GM19372 (cell line): ENCODE results near the gene FAR2.
"Not testable (repeated sequence)": the region's sequence is repeated elsewhere in the genome, so short reads cannot be mapped to it uniquely, and the experiment has no call there.

Experiments
- ATAC-seq: cut with Tn5 transposase; IDR thresholded peaks from one replicate; pipeline ENCODE4 v1.9.1; 2021; ENCODE audit warnings: mild to moderate bottlenecking, low read depth, moderate library complexity; ENCODE audit not compliant: unreplicated experiment

The FAR2 gene

DNA sequence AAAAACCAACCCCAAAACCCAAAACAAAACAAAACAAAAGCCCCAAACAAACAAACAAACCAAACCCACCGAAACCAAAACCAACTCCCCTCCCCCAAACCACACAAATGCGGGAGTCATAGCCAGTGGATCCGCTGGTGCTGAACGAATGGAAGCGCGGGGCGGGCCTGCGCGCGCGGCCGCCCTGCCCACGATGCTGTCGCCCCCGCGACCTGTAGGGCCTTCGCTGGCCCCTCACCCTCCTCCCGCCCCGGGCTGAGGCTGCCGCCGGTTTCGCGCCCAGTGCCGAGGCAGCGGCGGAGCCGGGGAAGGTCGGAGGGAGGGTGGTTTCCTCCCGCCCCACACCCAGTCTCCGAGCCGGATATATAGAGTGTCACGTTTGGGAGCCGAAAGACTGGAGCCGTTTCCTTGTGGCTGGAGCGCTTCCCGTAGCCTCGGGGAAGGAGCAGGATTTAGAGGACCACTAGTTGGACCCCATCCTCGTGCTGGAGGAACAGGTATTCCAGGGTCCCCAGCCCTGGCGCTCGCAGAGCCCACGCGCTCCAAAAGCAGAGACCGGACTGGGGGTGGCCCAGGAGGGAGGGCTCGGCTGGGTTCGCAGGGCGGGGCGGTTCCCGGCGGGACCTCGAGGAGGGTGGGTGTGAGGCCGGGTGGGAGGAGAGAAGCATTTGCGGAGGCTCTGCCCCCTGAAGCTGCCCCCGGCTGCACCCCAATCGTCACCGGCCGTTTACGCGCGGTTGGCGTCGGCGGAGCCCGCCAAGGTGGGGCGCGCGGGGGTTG lies at the start of gene FAR2:
FAR2 (plus strand) TSS at position 368 of the 780 bp plus-strand sequence. CDS start 121,172 bp downstream, outside the sequence.
- ATAC-seq = no peak

DNA sequence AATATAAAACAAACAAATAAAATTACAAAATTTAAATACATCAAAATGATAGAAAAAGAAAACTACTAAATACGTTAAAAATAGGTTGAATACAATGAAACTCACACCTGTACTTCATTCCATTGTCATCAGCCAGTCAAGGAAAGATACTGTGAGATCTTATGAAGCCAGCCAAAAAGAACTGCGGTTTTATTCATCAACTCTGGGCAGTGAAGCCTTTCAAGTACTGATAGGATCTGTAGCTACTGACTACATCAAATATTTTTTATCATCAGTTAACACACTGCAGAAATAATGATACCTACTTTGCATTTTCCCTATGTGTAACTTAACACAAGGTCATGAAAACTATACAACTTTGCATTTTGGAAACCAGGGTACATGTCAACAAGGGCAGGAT lies 46.3 kb upstream of the FAR2 start:
- no peak for ATAC-seq

DNA sequence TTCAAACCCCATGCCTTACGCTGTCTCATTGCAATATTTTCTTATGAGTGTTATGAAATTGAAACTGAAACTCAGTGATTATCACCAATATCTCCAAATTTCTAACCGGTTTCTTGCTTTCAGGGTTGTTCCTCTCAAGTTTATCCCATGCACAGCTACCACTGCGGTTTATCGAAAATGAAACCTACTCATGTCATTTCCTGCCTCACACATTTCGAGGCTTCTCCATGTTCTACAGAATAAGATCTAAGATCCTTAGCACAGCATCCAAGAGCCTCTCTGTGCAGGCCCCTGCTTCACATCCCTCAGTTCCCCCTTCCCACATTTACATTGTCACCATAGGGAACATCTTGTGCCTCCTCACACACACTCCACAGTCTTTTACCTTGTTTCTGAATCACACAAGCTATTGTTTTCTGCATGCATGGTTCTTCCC lies 45.5 kb upstream of the FAR2 start:
- peak; percentile 93 for ATAC-seq

DNA sequence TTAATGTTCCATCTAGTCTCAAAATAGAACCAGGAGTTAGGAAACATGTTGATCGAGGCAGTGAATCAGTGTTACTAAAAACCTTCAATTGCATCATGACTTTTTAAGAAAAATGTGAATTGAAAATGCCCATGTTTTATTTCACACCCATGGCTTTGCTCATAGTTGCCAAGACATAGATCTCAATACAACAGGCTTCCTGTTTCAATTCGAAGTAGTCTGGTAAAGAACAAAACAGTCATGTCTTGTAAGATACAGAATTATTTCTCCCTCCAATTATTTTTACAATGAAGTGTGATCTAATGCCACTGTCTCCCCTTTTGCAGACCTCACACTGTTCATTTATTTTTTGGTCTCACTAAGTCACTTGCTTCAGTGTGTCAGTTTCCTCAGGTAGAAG lies 44.6 kb upstream of the FAR2 start:
- no peak for ATAC-seq

DNA sequence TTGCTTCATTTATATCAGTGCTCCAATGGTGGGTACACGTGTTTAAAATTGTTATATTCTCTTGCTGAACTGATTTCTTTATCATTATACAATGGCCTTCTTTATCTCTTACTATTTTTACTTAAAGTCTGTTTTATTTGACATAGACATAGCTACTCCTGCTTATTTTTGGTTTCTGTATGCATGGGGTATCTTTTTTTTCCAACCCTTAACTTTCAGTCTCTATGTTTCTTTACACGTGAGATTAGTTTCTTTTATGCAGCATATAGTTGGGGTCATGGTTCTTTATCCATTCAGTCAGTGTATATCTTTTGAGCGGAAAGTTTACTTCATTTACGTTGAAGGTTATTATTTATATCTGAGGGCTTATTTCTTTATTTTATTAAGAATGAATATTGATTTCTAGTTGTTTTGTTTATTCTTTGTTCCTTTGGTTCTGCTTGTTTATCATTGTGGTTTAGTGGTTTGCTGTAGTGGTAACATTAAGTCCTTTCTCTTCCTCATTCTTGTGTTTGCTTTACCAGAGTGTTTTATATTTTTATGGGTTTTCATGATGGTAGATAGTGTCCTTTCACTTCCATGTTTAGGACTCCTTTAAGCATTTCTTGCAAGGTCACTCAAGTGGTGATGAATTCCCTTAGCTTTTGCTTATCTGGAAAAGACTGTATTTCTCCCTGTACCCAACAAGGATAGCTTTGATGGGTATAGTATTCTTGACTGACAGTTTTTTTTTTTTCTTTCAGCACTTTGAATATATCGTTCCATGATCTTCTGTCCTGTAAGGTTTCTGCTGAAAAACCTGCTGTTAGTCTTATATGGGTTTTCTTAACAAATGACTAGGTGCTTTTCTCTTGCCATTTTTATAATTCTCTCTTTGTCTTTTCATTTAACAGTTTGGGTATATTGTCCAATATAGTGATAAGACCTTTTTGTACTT lies 38.3 kb upstream of the FAR2 start:
- peak; percentile 86 for ATAC-seq

DNA sequence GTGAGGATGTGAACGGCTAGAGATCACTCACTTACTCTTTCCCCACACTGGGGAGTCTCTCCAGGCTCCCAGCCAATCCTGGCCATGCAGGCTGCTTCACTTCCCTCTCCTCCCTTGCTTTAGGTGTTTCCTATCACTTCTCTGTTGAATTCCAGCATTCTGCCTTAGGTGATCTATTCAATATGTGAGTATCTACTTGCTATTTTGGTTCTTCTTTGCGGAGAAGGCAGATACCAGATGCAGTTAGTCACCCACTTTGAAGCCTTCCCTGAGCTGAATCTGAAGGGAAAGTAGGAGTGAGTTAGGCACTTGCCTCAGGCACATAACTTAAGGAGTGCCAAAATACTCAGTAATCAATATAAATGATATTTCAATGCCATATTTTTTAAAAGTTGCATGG lies 36.0 kb upstream of the FAR2 start:
- no peak for ATAC-seq

DNA sequence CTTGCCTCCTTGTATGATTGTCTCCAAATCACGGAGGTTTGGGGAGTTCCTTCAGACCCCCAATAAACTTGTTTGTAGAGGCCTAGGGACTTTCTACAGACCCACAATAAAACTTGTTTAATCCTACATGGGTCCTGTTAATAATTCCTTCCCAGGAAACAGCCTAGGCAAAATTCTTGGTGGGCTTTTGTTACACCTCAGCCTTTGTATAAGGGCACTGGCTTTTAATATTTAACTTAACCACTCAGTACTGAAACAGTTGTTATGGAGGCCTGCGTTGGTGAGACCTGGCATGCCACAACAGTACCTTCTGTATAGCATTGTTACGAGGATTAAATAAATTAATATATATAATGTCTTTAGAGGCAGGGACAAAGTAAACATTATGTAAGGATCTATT lies 32.7 kb upstream of the FAR2 start:
- ATAC-seq = no peak

DNA sequence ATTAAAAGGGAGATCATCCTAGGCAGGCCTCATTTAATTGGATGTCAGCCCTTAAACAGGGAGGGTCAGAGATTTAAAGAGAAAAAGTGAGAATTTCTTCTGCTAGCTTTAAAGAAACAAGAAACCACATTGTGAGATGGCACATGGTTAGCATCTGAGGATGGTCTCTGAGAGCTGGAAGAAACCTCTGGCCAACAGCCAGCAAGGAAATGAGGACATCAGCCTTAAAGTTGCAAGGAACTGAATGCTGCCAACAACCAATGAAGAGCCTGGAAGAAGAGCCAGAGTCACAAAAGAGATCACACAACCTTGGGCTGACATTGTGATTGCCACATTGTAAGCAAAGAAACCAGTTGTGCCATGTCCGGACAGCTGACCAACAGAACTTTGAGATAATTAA lies 17.5 kb upstream of the FAR2 start:
- ATAC-seq = no peak

DNA sequence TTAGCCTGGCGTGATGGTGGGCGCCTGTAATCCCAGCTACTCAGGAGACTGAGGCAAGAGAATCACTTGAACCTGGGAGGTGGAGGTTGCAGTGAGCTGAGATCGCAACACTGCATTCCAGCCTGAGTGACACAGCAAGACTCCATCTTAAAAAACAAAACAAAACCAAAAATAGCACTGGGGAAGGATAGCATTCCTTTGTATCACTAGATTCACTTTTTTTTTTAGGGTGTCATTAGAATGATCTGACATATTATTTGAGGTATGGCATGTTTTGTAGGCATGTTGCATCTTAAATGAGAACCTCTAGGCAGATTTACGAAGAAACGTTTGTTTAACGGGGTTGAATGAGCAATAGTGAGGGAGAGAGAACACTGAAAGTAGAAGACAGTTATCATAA lies 16.8 kb upstream of the FAR2 start:
- no peak for ATAC-seq

DNA sequence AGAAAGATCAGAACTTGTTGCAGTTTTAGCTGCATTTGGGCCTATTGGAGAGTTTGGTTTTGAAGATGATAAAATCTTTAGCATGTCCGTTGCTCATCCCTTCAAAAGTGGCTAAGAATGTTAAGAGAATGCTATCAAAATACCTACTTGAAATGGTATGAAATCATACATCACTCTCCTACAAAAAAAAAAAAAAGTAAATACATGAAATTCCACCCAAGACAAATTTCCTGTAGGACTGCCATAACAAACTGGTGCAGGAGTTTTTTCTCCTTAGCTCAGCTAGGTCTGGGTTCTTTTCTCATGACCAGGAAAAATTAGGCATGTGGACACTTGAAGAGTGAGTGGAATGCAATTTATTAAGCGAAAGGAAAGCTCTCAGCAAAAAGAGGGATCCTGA lies 15.9 kb upstream of the FAR2 start:
- ATAC-seq = no peak

DNA sequence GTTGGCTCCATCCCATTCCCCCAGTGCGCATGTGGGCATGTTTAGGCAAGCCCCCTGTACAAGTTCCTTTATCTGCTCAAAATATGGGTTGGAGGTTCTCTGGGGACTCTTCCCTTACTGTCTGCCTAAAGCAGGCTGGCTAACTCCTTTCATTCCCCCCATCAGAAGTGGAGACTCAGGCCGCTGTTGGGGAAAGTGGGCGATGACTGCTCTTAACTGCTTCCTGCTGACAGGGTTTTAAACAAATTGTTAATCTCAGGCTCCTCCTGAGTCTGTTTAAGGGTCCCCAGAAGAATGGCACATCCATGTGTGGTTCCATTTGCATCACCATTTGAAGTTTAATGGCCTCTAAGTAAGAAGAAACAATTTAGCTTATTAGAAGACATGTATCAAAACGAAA lies 15.4 kb upstream of the FAR2 start:
- no peak for ATAC-seq

DNA sequence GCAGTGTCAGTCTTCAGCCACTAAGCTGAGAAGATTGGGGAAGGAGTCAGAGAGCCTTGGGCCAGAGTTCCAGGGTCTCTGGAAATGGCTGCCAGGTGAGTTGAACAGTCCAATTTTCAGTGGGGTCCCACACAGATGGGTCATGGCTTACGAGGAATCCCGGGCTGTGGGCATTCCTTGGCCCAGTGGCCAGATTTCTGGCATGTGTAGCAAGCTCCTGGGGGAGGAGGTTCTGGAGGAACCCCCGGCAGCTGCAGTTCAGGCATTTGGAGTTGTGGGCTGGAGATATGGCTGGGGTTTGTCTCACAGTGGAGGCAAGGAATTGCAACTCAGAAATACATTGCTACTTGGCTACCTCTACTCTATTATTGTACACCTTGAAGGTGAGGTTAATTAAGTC lies 10.8 kb upstream of the FAR2 start:
- ATAC-seq = not testable (repeated sequence)

DNA sequence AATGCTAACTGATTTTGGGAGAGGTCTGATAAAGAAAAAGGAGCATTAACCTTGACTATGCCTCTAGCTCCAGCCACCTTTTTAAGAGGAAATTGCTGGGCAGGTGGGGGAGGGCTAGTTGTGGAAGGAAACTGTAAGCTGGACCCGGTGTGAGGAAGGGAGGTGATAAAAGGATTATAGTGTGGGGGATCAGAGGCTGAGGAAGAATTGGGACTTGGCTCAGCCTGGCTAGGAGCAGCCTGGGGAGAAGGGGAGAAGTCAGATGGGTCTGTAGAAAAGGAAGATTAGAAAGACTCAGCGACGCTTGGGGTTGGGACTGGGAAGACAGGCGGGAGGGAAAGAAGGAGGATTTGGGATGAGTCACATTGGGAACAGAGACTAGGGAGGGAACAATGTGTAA lies 10.2 kb upstream of the FAR2 start:
- not testable (repeated sequence) for ATAC-seq

DNA sequence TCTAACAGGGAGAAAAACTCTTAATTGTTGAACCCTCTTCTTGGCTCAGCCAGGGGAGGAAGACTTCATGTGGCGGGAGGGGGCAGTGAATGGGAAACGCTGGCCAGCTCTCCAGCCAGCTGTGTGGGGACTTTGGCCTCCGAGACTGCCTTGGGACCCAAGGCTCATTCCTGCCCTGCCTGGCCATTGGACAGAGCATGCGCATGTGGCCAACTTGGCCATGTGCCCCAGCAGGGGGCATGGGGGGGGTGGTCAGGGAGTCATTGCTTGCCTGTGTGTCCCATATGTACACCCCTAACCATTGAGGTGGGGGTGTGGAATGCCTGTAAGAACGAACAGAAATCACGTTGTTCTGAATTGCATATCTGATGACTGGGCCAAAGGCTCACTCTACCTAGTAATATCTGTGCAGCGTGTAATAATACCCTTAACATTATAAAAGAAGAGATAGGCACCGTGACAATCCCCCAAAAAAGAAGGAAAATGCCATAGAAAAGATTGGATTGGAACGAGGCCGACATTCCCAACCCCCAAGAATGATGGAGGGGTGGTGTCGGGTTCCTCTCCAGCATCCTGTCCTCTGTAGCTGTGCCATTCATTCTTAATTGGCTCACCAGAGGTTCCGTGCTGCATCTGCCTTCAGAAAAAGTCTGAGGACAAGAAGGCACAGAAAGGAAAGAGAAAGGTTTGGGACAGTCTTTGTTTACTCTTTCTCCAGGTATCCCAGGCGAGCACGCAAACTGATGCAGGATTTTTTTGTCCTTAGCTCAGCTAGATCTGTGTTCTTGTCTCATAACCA lies 3.5 kb upstream of the FAR2 start:
- ATAC-seq = no peak

DNA sequence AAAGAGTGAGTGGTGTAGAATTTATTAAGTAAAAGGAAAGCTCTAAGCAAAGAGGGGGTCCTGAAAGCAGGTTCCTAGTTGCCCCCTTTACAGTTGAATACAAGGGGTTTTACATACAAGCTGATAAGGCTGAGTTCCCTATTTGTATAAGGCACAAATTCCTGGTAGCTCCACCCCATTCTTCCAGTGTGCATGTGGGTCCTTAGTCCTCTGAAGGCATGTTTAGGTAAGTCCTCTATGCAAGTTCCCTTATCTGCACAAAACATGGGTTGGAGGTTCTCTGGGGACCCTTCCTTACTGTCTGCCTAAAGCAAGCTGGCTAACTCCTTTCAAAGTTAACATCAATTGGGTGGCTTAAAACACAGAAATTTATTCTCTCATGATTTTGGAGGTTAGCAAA lies 2.9 kb upstream of the FAR2 start:
- ATAC-seq = no peak

DNA sequence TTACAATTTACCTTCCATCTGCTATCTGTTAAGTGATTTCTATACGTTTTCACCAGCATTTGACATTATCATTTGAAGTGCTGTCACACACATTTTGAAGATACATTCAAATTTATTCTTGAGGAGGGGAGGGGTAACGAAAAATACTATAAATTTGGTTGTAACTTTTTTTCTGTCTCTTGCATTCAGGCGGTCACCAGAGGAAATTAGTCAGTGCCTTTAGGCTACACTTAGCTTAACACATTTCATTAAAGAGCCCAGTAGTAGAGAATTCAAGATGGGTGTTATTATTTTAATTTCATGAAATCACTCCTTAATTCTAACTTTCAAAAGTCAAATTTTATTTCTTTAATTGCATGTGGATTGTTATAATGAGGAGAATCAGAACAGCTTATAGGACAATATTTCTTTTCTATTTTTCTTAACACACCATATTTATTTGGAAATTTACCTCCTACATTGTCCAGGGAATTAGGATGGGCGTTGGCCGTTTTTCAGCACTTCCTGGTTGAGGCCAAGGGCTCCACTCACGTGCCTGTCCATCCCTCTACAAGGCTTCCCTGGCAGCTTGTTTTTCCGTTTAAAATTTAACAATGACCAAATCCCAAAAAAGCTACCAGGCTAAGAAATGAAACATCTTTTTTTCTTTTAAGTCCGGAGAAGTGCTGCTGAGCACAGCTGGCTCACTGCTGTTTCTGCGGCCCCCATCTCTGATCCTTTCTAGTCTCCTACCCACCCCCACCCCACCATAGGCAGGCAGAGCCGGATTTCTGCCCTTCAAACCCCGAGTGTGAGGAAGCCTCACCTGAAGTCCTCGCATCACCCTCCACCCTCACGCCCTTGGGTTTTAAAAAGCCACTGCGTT lies 1.1 kb upstream of the FAR2 start:
- ATAC-seq = no peak

DNA sequence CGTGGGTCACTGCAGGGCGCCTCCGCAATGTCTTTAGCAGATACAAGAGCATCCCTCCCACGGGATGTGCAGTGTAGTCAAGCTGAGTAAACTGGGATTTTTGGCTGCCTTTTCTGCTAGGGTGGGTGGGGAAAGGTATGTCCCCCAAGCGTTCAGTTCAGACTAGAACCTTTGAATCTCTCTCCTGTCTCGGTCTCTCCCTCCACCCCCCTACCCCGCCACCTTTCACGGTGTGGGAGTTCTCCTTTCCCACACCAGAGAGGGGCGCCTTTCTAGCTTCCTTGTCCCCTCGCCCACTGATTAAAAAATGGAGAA lies 525 bp upstream of the FAR2 start:
- no peak for ATAC-seq

DNA sequence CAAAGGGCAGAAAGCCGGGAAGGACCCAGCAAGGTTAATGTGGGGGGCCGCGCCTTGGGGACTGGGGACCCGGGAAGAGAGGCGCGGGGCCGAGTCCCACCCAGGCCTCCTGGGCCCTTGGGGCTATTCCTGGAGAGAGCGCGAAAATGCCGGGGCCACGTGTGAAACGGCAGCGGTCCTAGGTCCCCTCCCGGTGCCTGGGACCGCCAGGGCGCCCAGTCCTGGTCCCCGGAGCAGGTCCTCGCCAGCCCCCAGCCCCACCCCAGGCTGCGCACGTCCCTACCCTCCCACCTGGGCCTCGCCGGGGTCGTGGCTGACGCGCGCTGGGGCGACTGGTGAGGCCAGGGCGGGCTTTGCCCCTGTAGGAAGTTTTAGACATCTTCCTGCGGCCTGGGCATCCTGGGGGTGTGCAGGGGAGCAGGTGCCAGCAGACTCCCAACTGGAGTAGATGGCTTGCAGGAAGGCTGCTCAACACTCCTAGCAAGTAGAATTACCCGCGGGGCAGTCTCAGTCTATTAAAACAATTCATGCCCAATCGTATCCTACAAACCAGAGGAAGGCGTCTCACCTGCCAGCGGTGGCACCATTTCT lies 708 bp downstream of the FAR2 start:
- no peak for ATAC-seq

DNA sequence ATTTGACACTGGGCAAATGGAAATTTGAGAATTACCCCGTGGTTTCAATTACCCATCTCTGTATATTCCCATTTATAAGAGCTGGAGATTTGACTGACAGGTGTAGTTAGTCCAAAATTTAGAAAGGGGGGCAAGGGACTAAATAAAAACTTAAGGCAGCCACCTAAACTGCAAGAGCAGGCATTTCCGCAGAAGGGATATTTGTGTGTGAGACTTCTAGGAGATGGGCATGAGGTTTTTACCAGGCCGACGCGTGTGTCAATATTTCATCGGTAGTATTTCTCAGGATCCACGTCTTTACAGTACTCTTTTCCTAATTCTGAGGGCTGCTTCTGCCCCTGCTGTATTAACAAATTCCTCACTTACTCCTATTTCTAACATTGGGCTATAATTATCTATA lies 1.4 kb downstream of the FAR2 start:
- no peak for ATAC-seq
